IMR-90 (cell line): ENCODE data around the gene NR1H4.

Experiments
- CEBPB ChIP-seq: IDR thresholded peaks from 2 replicates; pipeline ENCODE4 v1.6.1; 2012; ENCODE audit warnings: low read depth, low read length, improper control_type of control experiment
- CTCF ChIP-seq: conservative IDR thresholded peaks from 2 replicates; pipeline ENCODE4 v1.5.1; 2012; ENCODE audit warnings: mild to moderate bottlenecking, low read depth, low read length, improper control_type of control experiment

GRCh38 chr12:100484183-100484886, 10.7 kb downstream of the NR1H4 start:
- TF ChIP-seq CTCF (no peak), CEBPB (no peak)
